GM23338 (cell line): ENCODE measurements around the gene TIMM17B. TPM values are rescaled to one million over a fixed set of nuclear protein-coding genes. Genes with fewer than 3 reads are reported as not detected.

Source experiments
- ATAC-seq: fragments of 200-7000 bp; cut with Tn5 transposase; 3 replicates; pipeline ENCODE4 v1.9.1; 2020
- DNase-seq: peaks from one replicate; pipeline ENCODE4 v3.0.0-alpha.2; 2015; ENCODE audit warnings: low spot score
- H2AFZ ChIP-seq: fragments of 200-600 bp; sonication (generic); 2 replicates; pipeline ENCODE4 v1.8.0; 2016; ENCODE audit warnings: antibody characterized with exemption, mild to moderate bottlenecking, moderate library complexity
- H3F3A ChIP-seq: fragments of 200-600 bp; sonication (generic); replicated peaks from 2 replicates; pipeline ENCODE4 v1.8.0; 2017; ENCODE audit warnings: antibody characterized with exemption, mixed run types, low read depth
- H3K27ac ChIP-seq: fragments of 200-600 bp; sonication (generic); 2 replicates; pipeline ENCODE4 v1.6.1; 2016; ENCODE audit warnings: low read depth
- H3K27me3 ChIP-seq: fragments of 200-600 bp; sonication (generic); 2 replicates; pipeline ENCODE4 v1.8.0; 2016; ENCODE audit warnings: mild to moderate bottlenecking, mixed run types, moderate library complexity; ENCODE audit not compliant: insufficient read depth
- H3K36me3 ChIP-seq: fragments of 200-600 bp; sonication (generic); 2 replicates; pipeline ENCODE4 v1.8.0; 2016; ENCODE audit warnings: mild to moderate bottlenecking; ENCODE audit not compliant: insufficient read depth
- H3K4me1 ChIP-seq: fragments of 200-600 bp; sonication (generic); 2 replicates; pipeline ENCODE4 v1.8.0; 2016; ENCODE audit warnings: mild to moderate bottlenecking, moderate library complexity; ENCODE audit not compliant: insufficient read depth
- H3K4me2 ChIP-seq: fragments of 200-600 bp; sonication (generic); 2 replicates; pipeline ENCODE4 v1.7.1; 2017; ENCODE audit warnings: mixed run types
- H3K4me3 ChIP-seq: fragments of 200-600 bp; sonication (generic); 2 replicates; pipeline ENCODE4 v1.6.1; 2016; ENCODE audit warnings: mixed run types
- H3K79me2 ChIP-seq: fragments of 200-600 bp; sonication (generic); replicated peaks from 2 replicates; pipeline ENCODE4 v1.8.0; 2017; ENCODE audit warnings: mild to moderate bottlenecking; ENCODE audit not compliant: insufficient read depth
- H3K9me2 ChIP-seq: fragments of 200-600 bp; sonication (generic); 2 replicates; pipeline ENCODE4 v1.8.0; 2017; ENCODE audit not compliant: insufficient read depth
- H4K20me1 ChIP-seq: fragments of 200-600 bp; sonication (generic); replicated peaks from 2 replicates; pipeline ENCODE4 v1.8.0; 2017; ENCODE audit warnings: mild to moderate bottlenecking; ENCODE audit not compliant: insufficient read depth
- H3K27ac Mint-ChIP-seq: 2 replicates; pipeline ENCODE4 v1.8.0; 2020; ENCODE audit warnings: inconsistent platforms, mild to moderate bottlenecking, moderate library complexity, mixed read lengths
- H3K27me3 Mint-ChIP-seq: 3 replicates; pipeline ENCODE4 v1.8.0; 2022; ENCODE audit warnings: low read depth, mild to moderate bottlenecking, moderate library complexity, mixed read lengths, inconsistent platforms; ENCODE audit not compliant: insufficient read depth, poor library complexity
- H3K36me3 Mint-ChIP-seq: 3 replicates; pipeline ENCODE4 v1.8.0; 2021; ENCODE audit warnings: low read depth, mild to moderate bottlenecking, inconsistent platforms, moderate library complexity, mixed read lengths
- H3K4me1 Mint-ChIP-seq: 3 replicates; pipeline ENCODE4 v1.8.0; 2020; ENCODE audit warnings: mild to moderate bottlenecking, inconsistent platforms, mixed read lengths
- H3K4me3 Mint-ChIP-seq: 3 replicates; pipeline ENCODE4 v1.8.0; 2021; ENCODE audit warnings: moderate library complexity, mild to moderate bottlenecking, inconsistent platforms, mixed read lengths
- H3K9me3 Mint-ChIP-seq: 3 replicates; pipeline ENCODE4 v1.8.0; 2020; ENCODE audit warnings: moderate library complexity, mild to moderate bottlenecking, inconsistent platforms, mixed read lengths
- CREB1 ChIP-seq: fragments of 250-450 bp; sonication (Bioruptor Pico); IDR thresholded peaks from 2 replicates; pipeline ENCODE4 v1.5.0; 2020; ENCODE audit warnings: low read depth, mild to moderate bottlenecking, moderate library complexity
- EZH2phosphoT487 ChIP-seq: fragments of 200-600 bp; sonication (generic); IDR thresholded peaks from one replicate; pipeline ENCODE4 v1.8.1; 2018; ENCODE audit warnings: antibody characterized with exemption; ENCODE audit not compliant: unreplicated experiment
- JUNB ChIP-seq: IDR thresholded peaks from one replicate; pipeline ENCODE4 v1.6.1; 2016; ENCODE audit warnings: antibody characterized with exemption; ENCODE audit not compliant: unreplicated experiment
- NANOG ChIP-seq: IDR thresholded peaks from 2 replicates; pipeline ENCODE4 v1.6.1; 2016; ENCODE audit warnings: antibody characterized with exemption, borderline replicate concordance
- POLR2AphosphoS5 ChIP-seq: IDR thresholded peaks from 2 replicates; pipeline ENCODE4 v1.6.1; 2016; ENCODE audit warnings: antibody characterized with exemption, low read depth
- STAT1 ChIP-seq: IDR thresholded peaks from one replicate; pipeline ENCODE4 v1.6.1; 2016; ENCODE audit warnings: antibody characterized with exemption; ENCODE audit not compliant: unreplicated experiment
- polyA plus RNA-seq: library from polyadenylated mRNA; unstranded; fragments of >200 nt; fragmentation: Nextera tagmentation; extraction: Ambion mirVana; gene quantifications from 2 replicates; pipeline ENCODE4 v1.2.1, GENCODE V29; 2016
- total RNA-seq: library from RNA; depleted of rRNA; stranded (reverse); fragments of >200 nt; shearing (Covaris generic); gene quantifications from 2 replicates; pipeline ENCODE4 v1.2.3, GENCODE V29; 2014
- TF ChIP-seq, protein P1 (sequence below): fragments of 250-450 bp; sonication (Bioruptor Pico); IDR thresholded peaks from 2 replicates; pipeline ENCODE4 v1.5.0; 2020; ENCODE audit warnings: mild to moderate bottlenecking, moderate library complexity
- TF ChIP-seq, protein P2 (sequence below): IDR thresholded peaks from one replicate; pipeline ENCODE4 v1.6.1; 2018; ENCODE audit warnings: antibody characterized with exemption; ENCODE audit not compliant: unreplicated experiment

Gene TIMM17B
- total and polyA plus RNA-seq, 2 experiments from 2014 or later: 67.1 to 147 TPM

GRCh38 chrX:48904180-48904579 is 6.6 kb upstream of the TIMM17B start:
- Histone ChIP-seq H4K20me1 (no peaks in the 10 kb centered on the region), H3K4me1 (no peaks in the 10 kb centered on the region), H3K36me3 (no peaks in the 10 kb centered on the region), H2AFZ (no peak overlapping the region), H3K4me3 (no peak overlapping the region), H3K9me2 (no peaks in the 10 kb centered on the region), H3K27ac (no peak overlapping the region), H3F3A (no peaks in the 10 kb centered on the region), H3K4me2 (no peak overlapping the region), H3K79me2 (peaks cover 6% of the 10 kb centered on the region), H3K27me3 (no peaks in the 10 kb centered on the region)
- ATAC-seq (peak; percentile 37), DNase-seq (no peak)
- H3K4me3 Mint-ChIP-seq: no peak overlapping the region
- peaks cover 37% of the 10 kb centered on the region for H3K36me3 Mint-ChIP-seq
- no peak overlapping the region for H3K27ac Mint-ChIP-seq
- TF ChIP-seq, protein P1, sequence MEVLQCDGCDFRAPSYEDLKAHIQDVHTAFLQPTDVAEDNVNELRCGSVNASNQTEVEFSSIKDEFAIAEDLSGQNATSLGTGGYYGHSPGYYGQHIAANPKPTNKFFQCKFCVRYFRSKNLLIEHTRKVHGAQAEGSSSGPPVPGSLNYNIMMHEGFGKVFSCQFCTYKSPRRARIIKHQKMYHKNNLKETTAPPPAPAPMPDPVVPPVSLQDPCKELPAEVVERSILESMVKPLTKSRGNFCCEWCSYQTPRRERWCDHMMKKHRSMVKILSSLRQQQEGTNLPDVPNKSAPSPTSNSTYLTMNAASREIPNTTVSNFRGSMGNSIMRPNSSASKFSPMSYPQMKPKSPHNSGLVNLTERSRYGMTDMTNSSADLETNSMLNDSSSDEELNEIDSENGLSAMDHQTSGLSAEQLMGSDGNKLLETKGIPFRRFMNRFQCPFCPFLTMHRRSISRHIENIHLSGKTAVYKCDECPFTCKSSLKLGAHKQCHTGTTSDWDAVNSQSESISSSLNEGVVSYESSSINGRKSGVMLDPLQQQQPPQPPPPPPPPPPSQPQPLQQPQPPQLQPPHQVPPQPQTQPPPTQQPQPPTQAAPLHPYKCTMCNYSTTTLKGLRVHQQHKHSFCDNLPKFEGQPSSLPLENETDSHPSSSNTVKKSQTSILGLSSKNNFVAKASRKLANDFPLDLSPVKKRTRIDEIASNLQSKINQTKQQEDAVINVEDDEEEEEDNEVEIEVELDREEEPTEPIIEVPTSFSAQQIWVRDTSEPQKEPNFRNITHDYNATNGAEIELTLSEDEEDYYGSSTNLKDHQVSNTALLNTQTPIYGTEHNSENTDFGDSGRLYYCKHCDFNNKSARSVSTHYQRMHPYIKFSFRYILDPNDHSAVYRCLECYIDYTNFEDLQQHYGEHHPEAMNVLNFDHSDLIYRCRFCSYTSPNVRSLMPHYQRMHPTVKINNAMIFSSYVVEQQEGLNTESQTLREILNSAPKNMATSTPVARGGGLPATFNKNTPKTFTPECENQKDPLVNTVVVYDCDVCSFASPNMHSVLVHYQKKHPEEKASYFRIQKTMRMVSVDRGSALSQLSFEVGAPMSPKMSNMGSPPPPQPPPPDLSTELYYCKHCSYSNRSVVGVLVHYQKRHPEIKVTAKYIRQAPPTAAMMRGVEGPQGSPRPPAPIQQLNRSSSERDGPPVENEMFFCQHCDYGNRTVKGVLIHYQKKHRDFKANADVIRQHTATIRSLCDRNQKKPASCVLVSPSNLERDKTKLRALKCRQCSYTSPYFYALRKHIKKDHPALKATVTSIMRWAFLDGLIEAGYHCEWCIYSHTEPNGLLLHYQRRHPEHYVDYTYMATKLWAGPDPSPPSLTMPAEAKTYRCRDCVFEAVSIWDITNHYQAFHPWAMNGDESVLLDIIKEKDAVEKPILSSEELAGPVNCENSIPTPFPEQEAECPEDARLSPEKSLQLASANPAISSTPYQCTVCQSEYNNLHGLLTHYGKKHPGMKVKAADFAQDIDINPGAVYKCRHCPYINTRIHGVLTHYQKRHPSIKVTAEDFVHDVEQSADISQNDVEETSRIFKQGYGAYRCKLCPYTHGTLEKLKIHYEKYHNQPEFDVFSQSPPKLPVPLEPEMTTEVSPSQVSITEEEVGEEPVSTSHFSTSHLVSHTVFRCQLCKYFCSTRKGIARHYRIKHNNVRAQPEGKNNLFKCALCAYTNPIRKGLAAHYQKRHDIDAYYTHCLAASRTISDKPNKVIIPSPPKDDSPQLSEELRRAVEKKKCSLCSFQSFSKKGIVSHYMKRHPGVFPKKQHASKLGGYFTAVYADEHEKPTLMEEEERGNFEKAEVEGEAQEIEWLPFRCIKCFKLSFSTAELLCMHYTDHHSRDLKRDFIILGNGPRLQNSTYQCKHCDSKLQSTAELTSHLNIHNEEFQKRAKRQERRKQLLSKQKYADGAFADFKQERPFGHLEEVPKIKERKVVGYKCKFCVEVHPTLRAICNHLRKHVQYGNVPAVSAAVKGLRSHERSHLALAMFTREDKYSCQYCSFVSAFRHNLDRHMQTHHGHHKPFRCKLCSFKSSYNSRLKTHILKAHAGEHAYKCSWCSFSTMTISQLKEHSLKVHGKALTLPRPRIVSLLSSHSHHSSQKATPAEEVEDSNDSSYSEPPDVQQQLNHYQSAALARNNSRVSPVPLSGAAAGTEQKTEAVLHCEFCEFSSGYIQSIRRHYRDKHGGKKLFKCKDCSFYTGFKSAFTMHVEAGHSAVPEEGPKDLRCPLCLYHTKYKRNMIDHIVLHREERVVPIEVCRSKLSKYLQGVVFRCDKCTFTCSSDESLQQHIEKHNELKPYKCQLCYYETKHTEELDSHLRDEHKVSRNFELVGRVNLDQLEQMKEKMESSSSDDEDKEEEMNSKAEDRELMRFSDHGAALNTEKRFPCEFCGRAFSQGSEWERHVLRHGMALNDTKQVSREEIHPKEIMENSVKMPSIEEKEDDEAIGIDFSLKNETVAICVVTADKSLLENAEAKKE (CRISPR knock-in tag): no peak
- TF ChIP-seq CREB1 (CRISPR knock-in tag): no peak
- no peak for TF ChIP-seq NANOG
- TF ChIP-seq JUNB: no peak
- TF ChIP-seq STAT1: no peak
- TF ChIP-seq EZH2phosphoT487: no peak
- TF ChIP-seq, protein P2, sequence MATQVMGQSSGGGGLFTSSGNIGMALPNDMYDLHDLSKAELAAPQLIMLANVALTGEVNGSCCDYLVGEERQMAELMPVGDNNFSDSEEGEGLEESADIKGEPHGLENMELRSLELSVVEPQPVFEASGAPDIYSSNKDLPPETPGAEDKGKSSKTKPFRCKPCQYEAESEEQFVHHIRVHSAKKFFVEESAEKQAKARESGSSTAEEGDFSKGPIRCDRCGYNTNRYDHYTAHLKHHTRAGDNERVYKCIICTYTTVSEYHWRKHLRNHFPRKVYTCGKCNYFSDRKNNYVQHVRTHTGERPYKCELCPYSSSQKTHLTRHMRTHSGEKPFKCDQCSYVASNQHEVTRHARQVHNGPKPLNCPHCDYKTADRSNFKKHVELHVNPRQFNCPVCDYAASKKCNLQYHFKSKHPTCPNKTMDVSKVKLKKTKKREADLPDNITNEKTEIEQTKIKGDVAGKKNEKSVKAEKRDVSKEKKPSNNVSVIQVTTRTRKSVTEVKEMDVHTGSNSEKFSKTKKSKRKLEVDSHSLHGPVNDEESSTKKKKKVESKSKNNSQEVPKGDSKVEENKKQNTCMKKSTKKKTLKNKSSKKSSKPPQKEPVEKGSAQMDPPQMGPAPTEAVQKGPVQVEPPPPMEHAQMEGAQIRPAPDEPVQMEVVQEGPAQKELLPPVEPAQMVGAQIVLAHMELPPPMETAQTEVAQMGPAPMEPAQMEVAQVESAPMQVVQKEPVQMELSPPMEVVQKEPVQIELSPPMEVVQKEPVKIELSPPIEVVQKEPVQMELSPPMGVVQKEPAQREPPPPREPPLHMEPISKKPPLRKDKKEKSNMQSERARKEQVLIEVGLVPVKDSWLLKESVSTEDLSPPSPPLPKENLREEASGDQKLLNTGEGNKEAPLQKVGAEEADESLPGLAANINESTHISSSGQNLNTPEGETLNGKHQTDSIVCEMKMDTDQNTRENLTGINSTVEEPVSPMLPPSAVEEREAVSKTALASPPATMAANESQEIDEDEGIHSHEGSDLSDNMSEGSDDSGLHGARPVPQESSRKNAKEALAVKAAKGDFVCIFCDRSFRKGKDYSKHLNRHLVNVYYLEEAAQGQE: no peak
- no peak for TF ChIP-seq POLR2AphosphoS5
- peaks cover 7% of the 10 kb centered on the region for H3K27me3 Mint-ChIP-seq
- peaks cover 7% of the 10 kb centered on the region for H3K4me1 Mint-ChIP-seq
- H3K9me3 Mint-ChIP-seq: no peaks in the 10 kb centered on the region
